AG10803 (cell line): ENCODE measurements around the gene GABPB2.

Experiments
- DNase-seq: peaks from one replicate; pipeline ENCODE4 v3.0.0; 2010; ENCODE audit warnings: low read depth
- H3K4me3 ChIP-seq: 2 replicates; pipeline ENCODE4 v1.5.1; 2011; ENCODE audit warnings: mild to moderate bottlenecking, low read length, control low read depth
- TF ChIP-seq, protein P1 (sequence below): conservative IDR thresholded peaks from 2 replicates; pipeline ENCODE4 v1.5.1; 2011; ENCODE audit warnings: mild to moderate bottlenecking, low read length, control low read depth, inconsistent platforms

The GABPB2 gene

GRCh38 chr1:151142411-151143056 is 72.0 kb downstream of the GABPB2 start:
- no peak overlapping the region for H3K4me3 ChIP-seq
- TF ChIP-seq, protein P1, sequence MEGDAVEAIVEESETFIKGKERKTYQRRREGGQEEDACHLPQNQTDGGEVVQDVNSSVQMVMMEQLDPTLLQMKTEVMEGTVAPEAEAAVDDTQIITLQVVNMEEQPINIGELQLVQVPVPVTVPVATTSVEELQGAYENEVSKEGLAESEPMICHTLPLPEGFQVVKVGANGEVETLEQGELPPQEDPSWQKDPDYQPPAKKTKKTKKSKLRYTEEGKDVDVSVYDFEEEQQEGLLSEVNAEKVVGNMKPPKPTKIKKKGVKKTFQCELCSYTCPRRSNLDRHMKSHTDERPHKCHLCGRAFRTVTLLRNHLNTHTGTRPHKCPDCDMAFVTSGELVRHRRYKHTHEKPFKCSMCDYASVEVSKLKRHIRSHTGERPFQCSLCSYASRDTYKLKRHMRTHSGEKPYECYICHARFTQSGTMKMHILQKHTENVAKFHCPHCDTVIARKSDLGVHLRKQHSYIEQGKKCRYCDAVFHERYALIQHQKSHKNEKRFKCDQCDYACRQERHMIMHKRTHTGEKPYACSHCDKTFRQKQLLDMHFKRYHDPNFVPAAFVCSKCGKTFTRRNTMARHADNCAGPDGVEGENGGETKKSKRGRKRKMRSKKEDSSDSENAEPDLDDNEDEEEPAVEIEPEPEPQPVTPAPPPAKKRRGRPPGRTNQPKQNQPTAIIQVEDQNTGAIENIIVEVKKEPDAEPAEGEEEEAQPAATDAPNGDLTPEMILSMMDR = no peak
- DNase-seq = no peak

GRCh38 chr1:151143057-151143435 is 72.5 kb downstream of the GABPB2 start:
- DNase-seq = no peak
- TF ChIP-seq, protein P1 = no peak
- no peak overlapping the region for H3K4me3 ChIP-seq

DNA sequence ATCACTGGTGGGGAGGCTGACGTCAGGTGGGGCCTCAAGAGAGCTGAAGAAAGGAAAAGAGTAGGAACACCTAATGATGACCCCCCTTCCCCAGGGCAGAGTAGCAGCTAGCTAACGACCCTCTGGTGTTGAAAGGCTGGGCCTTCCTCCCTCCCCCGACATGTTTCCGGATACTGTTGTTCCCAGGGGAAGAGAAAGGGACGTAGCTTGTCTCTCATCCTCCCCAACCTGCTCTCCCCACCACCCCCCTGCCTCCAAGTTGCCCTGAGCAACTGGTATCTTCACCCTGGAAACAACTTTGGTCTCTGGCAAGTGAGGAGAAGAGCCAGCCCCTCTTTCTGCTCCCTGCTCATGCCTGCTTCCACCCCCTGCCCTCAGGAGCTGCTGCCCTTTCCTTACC is 73.4 kb downstream of the GABPB2 start:
- no peak for DNase-seq
- TF ChIP-seq, protein P1 = no peak
- H3K4me3 ChIP-seq = no peak overlapping the region

DNA sequence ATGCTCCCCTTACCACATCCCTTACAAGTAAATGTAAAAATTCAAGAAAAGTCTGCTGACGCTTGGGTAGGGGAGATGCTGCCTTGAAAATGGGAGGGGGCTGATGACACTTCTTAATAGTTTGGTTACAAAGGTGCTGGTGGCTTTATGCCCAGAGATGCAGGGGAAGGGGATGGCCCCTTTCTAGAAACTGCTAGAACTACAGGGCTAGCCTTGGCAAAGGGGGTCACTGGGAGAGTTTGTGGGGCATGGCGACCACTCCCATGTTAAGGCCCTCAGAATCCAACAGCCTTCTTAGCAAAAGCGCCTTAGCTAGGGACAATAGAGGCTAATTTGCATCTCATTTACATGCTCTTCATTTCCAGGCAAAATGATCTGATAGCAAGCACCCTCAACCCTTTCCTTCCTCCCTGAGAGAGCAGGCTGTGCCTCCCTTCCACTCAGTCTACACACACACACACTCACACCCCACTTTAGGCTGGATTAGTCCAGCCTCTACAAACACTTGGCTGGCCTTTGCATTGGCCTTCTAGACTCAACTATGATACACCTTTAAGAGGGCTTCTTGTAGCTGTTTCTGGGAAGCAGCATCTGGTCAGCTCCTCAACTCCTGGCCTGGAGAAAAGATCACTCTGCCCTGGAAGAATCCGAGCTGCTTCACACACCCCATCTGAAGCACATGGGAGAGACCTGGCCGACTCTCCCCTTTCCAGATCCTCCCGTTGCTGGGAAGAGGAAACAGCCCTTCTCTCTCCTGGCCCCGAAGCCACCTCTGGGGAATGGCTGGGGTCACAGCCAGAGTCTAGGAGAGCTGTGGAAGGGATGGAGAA is 74.1 kb downstream of the GABPB2 start:
- no peak for DNase-seq
- peak overlapping the region; percentile 79 for H3K4me3 ChIP-seq
- TF ChIP-seq, protein P1 = no peak

DNA sequence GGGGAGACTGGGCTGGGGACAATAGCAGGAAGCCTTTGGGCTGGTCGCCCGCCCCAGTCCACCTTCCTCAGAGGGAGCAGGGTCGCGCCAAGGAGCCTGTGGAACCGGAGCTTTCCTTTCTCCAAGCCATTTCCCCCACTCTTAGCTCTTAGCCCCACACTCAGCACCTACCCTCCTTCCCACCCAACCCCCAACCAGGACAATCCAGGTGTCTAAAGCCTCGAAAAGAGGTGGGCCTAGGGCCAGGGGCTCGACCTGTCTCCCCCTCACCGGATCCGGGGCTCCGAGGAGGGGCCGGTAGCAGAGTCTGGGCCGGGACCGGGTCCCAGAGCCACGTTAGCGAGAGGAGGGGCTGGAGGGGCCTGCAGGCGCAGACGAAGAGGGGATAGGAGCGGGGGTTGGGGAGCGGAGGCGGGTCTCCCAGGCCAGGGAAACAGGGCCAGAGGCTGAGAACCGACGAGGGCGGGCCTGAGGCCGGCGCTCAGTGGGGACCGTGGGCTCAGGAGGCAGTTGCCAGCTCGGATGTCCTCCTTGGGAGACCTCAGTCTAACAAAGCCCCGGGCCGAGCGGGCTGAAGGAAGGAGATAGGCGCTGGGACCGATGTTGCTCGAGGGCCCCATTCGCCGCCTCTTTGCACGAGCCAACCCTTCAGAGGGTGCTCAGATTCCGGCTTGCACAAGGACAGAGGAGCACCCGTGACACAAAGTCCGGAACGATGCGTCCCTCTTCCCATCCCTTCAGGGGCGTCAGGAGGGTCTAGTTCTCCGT is 74.9 kb downstream of the GABPB2 start:
- no peak for DNase-seq
- TF ChIP-seq, protein P1 = no peak
- peak overlapping the region; percentile 79 for H3K4me3 ChIP-seq

GRCh38 chr1:151146072-151146411 is 75.5 kb downstream of the GABPB2 start:
- TF ChIP-seq, protein P1 = no peak
- H3K4me3 ChIP-seq = peak overlapping the region; percentile 79
- DNase-seq = no peak
